Endodermal cell (in vitro differentiated cells): ENCODE measurements around the gene SERPINE2. TPM values are rescaled to one million over a fixed set of nuclear protein-coding genes. Genes with fewer than 3 reads are reported as not detected.

ENCODE experiments used
- DNase-seq: peaks from one replicate; pipeline ENCODE4 v3.0.0-alpha.2; 2017
- H3K27ac ChIP-seq: 2 replicates; pipeline ENCODE4 v1.5.1; 2013; ENCODE audit warnings: mild to moderate bottlenecking, low read depth, low read length, moderate library complexity
- H3K27me3 ChIP-seq: 2 replicates; pipeline ENCODE4 v1.6.1; 2013; ENCODE audit warnings: mild to moderate bottlenecking, low read length, moderate library complexity; ENCODE audit not compliant: insufficient read depth, control insufficient read depth, poor library complexity, severe bottlenecking
- H3K36me3 ChIP-seq: 2 replicates; pipeline ENCODE4 v1.7.0; 2013; ENCODE audit warnings: mild to moderate bottlenecking, low read length, moderate library complexity; ENCODE audit not compliant: control insufficient read depth, insufficient read depth
- H3K4me1 ChIP-seq: one replicate; pipeline ENCODE4 v1.7.0; 2013; ENCODE audit warnings: low read length; ENCODE audit not compliant: control insufficient read depth, insufficient read depth
- H3K4me3 ChIP-seq: 2 replicates; pipeline ENCODE4 v1.5.1; 2013; ENCODE audit warnings: mild to moderate bottlenecking, low read length, moderate library complexity
- H3K9ac ChIP-seq: 2 replicates; pipeline ENCODE4 v1.6.1; 2013; ENCODE audit warnings: mild to moderate bottlenecking, low read length, moderate library complexity; ENCODE audit not compliant: poor library complexity, severe bottlenecking; ENCODE audit errors: extremely low read depth
- H3K9me3 ChIP-seq: 2 replicates; pipeline ENCODE4 v1.6.1; 2013; ENCODE audit warnings: mild to moderate bottlenecking, low read length, moderate library complexity; ENCODE audit not compliant: control insufficient read depth
- H3K27ac Mint-ChIP-seq: 2 replicates; pipeline ENCODE4 v1.8.0; 2020; ENCODE audit warnings: mixed read lengths
- H3K27me3 Mint-ChIP-seq: 2 replicates; pipeline ENCODE4 v1.8.0; 2021; ENCODE audit warnings: mild to moderate bottlenecking, mixed read lengths; ENCODE audit not compliant: insufficient read depth
- H3K36me3 Mint-ChIP-seq: 2 replicates; pipeline ENCODE4 v1.8.0; 2020; ENCODE audit warnings: low read depth, mixed read lengths
- H3K4me1 Mint-ChIP-seq: 2 replicates; pipeline ENCODE4 v1.8.0; 2020; ENCODE audit warnings: mixed read lengths
- H3K4me3 Mint-ChIP-seq: 2 replicates; pipeline ENCODE4 v1.8.0; 2020; ENCODE audit warnings: mild to moderate bottlenecking, moderate library complexity, mixed read lengths
- H3K9me3 Mint-ChIP-seq: 2 replicates; pipeline ENCODE4 v1.8.0; 2020; ENCODE audit warnings: mild to moderate bottlenecking, mixed read lengths
- WGBS, 2 experiments: methylation state at CpG; one replicate each; pipeline versions ENCODE4 v1.1.5 to v1.1.7; 2013; ENCODE audit warnings: missing lambda C conversion rate in 2 of 2, mixed read lengths in 1 of 2; ENCODE audit not compliant: insufficient coverage in 1 of 2, insufficient read length in 1 of 2; 5-methylcytosine and 5-hydroxymethylcytosine counted together
- long read RNA-seq, 4 experiments: library from polyadenylated mRNA in 2 of 4; library from RNA in 1 of 4; library from capped mRNA in 1 of 4; stranded (forward) in 3 of 4; unstranded in 1 of 4; transcript quantifications; one replicate each; pipeline ENCODE4 v2.0.0, GENCODE V29; 2020 to 2021; ENCODE audit warnings: inconsistent platforms in 1 of 4
- polyA plus RNA-seq, 2 experiments: library from polyadenylated mRNA; stranded (reverse); fragments of 50-300 nt; gene quantifications; one replicate each; pipeline ENCODE4 v1.2.3, GENCODE V29; 2013
- total RNA-seq, 2 donors: library from RNA; stranded (reverse); fragmentation: NEBNext Ultra II Directional in 1 of 2; extraction: Animal tissue kit (Norgen Biotek cat#: 25700) in 1 of 2; gene quantifications; 2 replicates in 1 of 2; 3 replicates in 1 of 2; pipeline ENCODE4 v1.2.1, GENCODE V29; 2021
- TF ChIP-seq, protein P1 (sequence below): fragments of 200-600 bp; sonication (generic); conservative IDR thresholded peaks from 2 replicates; pipeline ENCODE4 v1.5.0; 2021; ENCODE audit warnings: antibody characterized with exemption, mild to moderate bottlenecking

Gene SERPINE2, protein sequence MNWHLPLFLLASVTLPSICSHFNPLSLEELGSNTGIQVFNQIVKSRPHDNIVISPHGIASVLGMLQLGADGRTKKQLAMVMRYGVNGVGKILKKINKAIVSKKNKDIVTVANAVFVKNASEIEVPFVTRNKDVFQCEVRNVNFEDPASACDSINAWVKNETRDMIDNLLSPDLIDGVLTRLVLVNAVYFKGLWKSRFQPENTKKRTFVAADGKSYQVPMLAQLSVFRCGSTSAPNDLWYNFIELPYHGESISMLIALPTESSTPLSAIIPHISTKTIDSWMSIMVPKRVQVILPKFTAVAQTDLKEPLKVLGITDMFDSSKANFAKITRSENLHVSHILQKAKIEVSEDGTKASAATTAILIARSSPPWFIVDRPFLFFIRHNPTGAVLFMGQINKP
- total RNA-seq = 100 to 1,000 TPM; 257 to 386 TPM
- polyA plus RNA-seq (2013, experiment 1 of 2) = 226 TPM
- polyA plus RNA-seq (2013, experiment 2 of 2) = 288 TPM
- long read RNA-seq, experiment 1, full-length matches to known transcripts = 101 of 160 reads
- long read RNA-seq, experiment 1, partial matches to known transcripts = 24 of 160 reads
- long read RNA-seq, experiment 1, other reads (novel, unspliced or antisense) = 35 of 160 reads
- long read RNA-seq, experiment 2, full-length matches to known transcripts = 260 of 292 reads
- long read RNA-seq, experiment 2, partial matches to known transcripts = 19 of 292 reads
- long read RNA-seq, experiment 2, other reads (novel, unspliced or antisense) = 13 of 292 reads
- long read RNA-seq, experiment 3, full-length matches to known transcripts = 3,152 of 3,303 reads
- long read RNA-seq, experiment 3, partial matches to known transcripts = 64 of 3,303 reads
- long read RNA-seq, experiment 3, other reads (novel, unspliced or antisense) = 87 of 3,303 reads
- long read RNA-seq, experiment 4, full-length matches to known transcripts = 2 of 106 reads
- long read RNA-seq, experiment 4, partial matches to known transcripts = 99 of 106 reads
- long read RNA-seq, experiment 4, other reads (novel, unspliced or antisense) = 5 of 106 reads

DNA sequence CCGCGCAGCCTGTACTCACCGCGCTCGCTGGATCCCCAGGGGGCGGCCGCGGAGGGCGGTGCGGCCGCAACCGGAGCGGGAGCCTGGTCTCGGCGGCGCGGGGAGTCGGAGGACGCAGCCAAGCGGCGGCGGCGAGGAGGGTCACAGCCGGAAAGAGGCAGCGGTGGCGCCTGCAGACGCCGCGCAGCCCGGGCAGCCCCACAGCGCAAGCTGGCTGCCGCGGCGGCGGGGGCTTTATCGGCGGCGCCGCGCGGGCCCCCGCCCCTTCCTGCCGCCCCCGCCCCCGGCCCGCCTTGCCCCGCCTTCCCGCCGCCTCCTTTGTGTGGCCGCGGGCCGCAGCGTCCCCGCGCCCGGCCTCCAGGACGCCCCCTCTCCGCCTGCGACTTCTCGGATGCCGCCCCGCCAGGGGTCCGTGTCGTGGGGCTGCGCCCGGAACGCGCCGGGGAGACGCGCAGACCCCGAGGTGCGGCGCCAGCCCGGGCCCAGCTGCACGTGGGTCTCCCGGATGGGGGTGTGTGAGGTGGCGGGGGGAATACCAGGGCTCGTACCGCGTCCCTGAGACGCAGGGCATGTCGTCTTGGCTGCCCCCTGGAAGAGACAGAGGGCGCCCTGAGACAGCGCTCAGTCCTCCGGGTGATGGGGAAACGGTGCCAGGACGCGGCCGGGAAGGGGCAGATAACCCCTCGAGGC lies at the start of gene SERPINE2:
Gene SERPINE2, minus strand, starts transcription at position 207 of the 690 bp plus-strand sequence. CDS start 37,386 bp downstream, outside the sequence.
- Mint-ChIP-seq H3K27ac (peak within 1 kb of the TSS; percentile 81), H3K36me3 (peaks cover 9% of the 10 kb centered on the region), H3K27me3 (peaks cover 11% of the 10 kb centered on the region), H3K4me3 (peak within 1 kb of the TSS; percentile 76), H3K4me1 (peaks cover 47% of the 10 kb centered on the region), H3K9me3 (no peaks in the 10 kb centered on the region)
- Histone ChIP-seq H3K27ac (no peak within 1 kb of the TSS), H3K36me3 (peaks cover 18% of the 10 kb centered on the region), H3K9me3 (no peaks in the 10 kb centered on the region), H3K4me1 (no peaks in the 10 kb centered on the region), H3K27me3 (peaks cover 5% of the 10 kb centered on the region), H3K4me3 (peak within 1 kb of the TSS; percentile 92), H3K9ac (peak within 1 kb of the TSS; percentile 60)
- peak; percentile 92 for DNase-seq
- 0 to 1% methylated on average over 24 to 91 of the region's 91 CpGs for WGBS, 2 experiments
- TF ChIP-seq, protein P1, sequence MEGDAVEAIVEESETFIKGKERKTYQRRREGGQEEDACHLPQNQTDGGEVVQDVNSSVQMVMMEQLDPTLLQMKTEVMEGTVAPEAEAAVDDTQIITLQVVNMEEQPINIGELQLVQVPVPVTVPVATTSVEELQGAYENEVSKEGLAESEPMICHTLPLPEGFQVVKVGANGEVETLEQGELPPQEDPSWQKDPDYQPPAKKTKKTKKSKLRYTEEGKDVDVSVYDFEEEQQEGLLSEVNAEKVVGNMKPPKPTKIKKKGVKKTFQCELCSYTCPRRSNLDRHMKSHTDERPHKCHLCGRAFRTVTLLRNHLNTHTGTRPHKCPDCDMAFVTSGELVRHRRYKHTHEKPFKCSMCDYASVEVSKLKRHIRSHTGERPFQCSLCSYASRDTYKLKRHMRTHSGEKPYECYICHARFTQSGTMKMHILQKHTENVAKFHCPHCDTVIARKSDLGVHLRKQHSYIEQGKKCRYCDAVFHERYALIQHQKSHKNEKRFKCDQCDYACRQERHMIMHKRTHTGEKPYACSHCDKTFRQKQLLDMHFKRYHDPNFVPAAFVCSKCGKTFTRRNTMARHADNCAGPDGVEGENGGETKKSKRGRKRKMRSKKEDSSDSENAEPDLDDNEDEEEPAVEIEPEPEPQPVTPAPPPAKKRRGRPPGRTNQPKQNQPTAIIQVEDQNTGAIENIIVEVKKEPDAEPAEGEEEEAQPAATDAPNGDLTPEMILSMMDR = peak; percentile 73

DNA sequence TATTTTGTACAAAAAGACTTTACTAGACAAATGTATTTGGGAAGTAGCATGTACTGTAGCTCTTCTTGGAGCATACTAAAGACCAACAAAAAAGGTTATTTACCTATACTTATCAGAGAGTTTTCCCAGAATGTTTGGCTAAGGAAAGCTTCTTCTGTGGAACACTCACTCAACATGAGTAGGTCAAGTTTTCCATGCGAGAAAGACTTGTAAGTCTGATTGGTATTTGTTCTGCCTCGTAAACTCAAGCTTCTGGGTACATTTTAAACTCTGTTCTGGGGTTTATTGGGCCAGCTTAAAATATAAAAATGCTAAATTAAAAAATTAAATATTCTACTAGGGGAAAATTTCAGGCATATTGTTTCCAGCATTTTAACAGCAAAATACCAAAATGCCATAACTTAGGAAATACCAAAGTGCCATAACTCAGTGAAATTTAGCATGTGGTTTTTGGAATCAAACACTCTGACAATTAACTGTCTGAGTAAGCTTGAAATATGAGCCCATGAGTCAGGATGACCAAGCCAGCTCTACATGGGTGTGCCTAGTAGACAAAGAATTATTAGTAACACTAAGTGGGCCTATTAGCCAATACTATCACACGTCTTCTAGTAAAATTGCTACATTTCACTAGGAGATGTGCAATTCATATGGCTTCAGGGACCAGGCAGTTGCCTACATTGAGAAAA lies 47.3 kb upstream of the SERPINE2 start:
- Mint-ChIP-seq H3K36me3 (no peaks in the 10 kb centered on the region), H3K4me1 (peaks cover 15% of the 10 kb centered on the region), H3K27me3 (no peaks in the 10 kb centered on the region), H3K27ac (no peak overlapping the region), H3K4me3 (no peak overlapping the region), H3K9me3 (no peaks in the 10 kb centered on the region)
- TF ChIP-seq, protein P1 = no peak
- no peak overlapping the region for H3K9ac ChIP-seq
- no peaks in the 10 kb centered on the region for H3K36me3 ChIP-seq
- no peak for DNase-seq
- no peak overlapping the region for H3K27ac ChIP-seq
- 88 to 92% methylated on average over 1 to 3 of the region's 3 CpGs for WGBS, 2 experiments
- no peak overlapping the region for H3K4me3 ChIP-seq
- no peaks in the 10 kb centered on the region for H3K27me3 ChIP-seq
- peaks cover 10% of the 10 kb centered on the region for H3K9me3 ChIP-seq
- peaks cover 4% of the 10 kb centered on the region for H3K4me1 ChIP-seq
